Left ventricle myocardium inferior (tissue), 1 donor: Measurements from ENCODE around the gene CD300H. TPM values are rescaled to one million over a fixed set of nuclear protein-coding genes. Genes with fewer than 3 reads are reported as not detected.
A peak's percentile ranks its signal among the peaks of the same experiment; 100 is the strongest.

ENCODE experiments used
- DNase-seq: peaks from one replicate; pipeline ENCODE4 v3.0.0-alpha.2; 2020
- H3K27ac ChIP-seq: fragments of 200-600 bp; replicated peaks from 2 replicates; pipeline ENCODE4 v1.8.0; 2021
- H3K27me3 ChIP-seq: fragments of 200-600 bp; 2 replicates; pipeline ENCODE4 v1.8.0; 2021; ENCODE audit warnings: low read depth
- H3K36me3 ChIP-seq: fragments of 200-600 bp; 2 replicates; pipeline ENCODE4 v1.8.0; 2021
- H3K4me1 ChIP-seq: fragments of 200-600 bp; 2 replicates; pipeline ENCODE4 v1.8.0; 2021
- H3K4me3 ChIP-seq: fragments of 200-600 bp; 2 replicates; pipeline ENCODE4 v1.8.0; 2021; ENCODE audit warnings: mild to moderate bottlenecking, moderate library complexity
- H3K9me3 ChIP-seq: fragments of 200-600 bp; replicated peaks from 2 replicates; pipeline ENCODE4 v1.8.0; 2021
- intact Hi-C: fragments of 100-400 bp; cut with micrococcal nuclease; formaldehyde crosslinking; loops from one replicate; pipeline ENCODE4 v1.11.0; 2022
- total RNA-seq: library from RNA; stranded (reverse); fragmentation: NEBNext Ultra II Directional; extraction: Animal tissue kit (Norgen Biotek cat#: 25700); gene quantifications from one replicate; pipeline ENCODE4 v1.2.1, GENCODE V29; 2021
- TF ChIP-seq, protein P1 (sequence below): fragments of 200-600 bp; IDR thresholded peaks from 2 replicates; pipeline ENCODE4 v1.8.0; 2021; ENCODE audit warnings: antibody characterized with exemption, mild to moderate bottlenecking, borderline replicate concordance
- donor health status: DM: no; HTN: yes; CAD: no; lungs with severe emphysema.

CD300H gene
- total RNA-seq, 1 donor from 2014 or later, result not detected

GRCh38 chr17:74573169-74573568 lies 5.9 kb upstream of the CD300H start:
- Histone ChIP-seq H3K9me3 (no peaks in the 10 kb centered on the region), H3K4me1 (no peaks in the 10 kb centered on the region), H3K27ac (no peak overlapping the region), H3K4me3 (no peak overlapping the region), H3K36me3 (no peaks in the 10 kb centered on the region), H3K27me3 (peaks cover 53% of the 10 kb centered on the region)
- no peak for DNase-seq
- intact Hi-C loops, result no loop called here
- TF ChIP-seq, protein P1, sequence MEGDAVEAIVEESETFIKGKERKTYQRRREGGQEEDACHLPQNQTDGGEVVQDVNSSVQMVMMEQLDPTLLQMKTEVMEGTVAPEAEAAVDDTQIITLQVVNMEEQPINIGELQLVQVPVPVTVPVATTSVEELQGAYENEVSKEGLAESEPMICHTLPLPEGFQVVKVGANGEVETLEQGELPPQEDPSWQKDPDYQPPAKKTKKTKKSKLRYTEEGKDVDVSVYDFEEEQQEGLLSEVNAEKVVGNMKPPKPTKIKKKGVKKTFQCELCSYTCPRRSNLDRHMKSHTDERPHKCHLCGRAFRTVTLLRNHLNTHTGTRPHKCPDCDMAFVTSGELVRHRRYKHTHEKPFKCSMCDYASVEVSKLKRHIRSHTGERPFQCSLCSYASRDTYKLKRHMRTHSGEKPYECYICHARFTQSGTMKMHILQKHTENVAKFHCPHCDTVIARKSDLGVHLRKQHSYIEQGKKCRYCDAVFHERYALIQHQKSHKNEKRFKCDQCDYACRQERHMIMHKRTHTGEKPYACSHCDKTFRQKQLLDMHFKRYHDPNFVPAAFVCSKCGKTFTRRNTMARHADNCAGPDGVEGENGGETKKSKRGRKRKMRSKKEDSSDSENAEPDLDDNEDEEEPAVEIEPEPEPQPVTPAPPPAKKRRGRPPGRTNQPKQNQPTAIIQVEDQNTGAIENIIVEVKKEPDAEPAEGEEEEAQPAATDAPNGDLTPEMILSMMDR, result no peak

GRCh38 chr17:74571621-74572270 lies 4.4 kb upstream of the CD300H start:
- intact Hi-C loops, result no loop called here
- no peaks in the 10 kb centered on the region for H3K36me3 ChIP-seq
- no peaks in the 10 kb centered on the region for H3K9me3 ChIP-seq
- no peak overlapping the region for H3K4me3 ChIP-seq
- TF ChIP-seq, protein P1, result no peak
- peaks cover 53% of the 10 kb centered on the region for H3K27me3 ChIP-seq
- no peak for DNase-seq
- H3K27ac ChIP-seq, result no peak overlapping the region
- H3K4me1 ChIP-seq, result no peaks in the 10 kb centered on the region

DNA sequence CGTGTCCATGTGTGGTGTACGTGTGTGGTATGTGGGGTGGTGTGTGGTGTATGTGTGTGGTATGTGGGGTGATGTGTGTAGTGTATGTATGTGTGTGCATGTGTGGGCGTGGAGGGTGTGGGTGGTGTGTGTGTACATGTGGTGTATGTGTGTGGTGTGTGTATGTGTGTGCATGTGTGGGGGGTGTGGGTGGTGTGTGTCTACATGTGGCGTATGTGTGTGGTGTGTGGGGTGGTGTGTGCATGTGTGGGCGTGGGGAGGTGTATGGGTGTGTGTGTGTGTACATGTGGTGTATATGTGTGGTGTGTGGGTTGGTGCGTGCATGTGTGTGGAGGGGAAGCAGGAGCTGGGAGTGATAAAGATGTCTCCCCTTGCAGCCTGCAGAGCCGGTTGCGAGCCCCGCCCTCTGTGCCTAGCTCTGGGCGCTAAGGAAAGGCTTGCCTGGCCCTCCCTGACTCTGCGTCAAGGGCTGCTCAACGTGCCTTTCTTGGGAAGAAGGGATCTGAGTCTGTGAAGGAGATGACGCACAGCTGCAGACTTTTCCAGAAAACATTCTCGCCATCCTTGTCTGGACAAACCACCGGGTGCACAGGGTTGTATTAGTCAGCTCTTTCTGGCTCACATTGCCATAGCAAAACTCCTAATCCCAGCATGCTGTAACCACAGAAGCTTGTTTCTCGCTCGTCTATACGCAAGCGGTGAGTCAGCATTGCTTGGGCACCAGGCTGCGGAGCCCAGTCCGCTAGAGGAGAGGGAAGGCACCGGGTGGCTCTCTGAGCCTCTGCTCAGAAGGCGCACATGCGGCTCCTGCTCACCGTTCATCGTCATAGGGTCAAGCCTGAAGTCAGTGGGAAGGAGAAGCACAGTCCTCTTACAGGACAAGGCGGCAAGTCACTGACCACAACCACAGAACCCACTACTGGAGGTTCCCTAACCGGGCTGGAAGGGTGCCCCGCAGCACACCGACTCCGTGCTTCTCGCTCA lies 2.0 kb upstream of the CD300H start:
- DNase-seq, result no peak
- Histone ChIP-seq H3K27me3 (peaks cover 53% of the 10 kb centered on the region), H3K9me3 (no peaks in the 10 kb centered on the region), H3K36me3 (no peaks in the 10 kb centered on the region), H3K4me3 (no peak overlapping the region), H3K4me1 (no peaks in the 10 kb centered on the region), H3K27ac (no peak overlapping the region)
- TF ChIP-seq, protein P1, result no peak
- intact Hi-C loops, result no loop called here

GRCh38 chr17:74568106-74568873 lies 981 bp upstream of the CD300H start:
- no peak for DNase-seq
- Histone ChIP-seq H3K4me3 (no peak overlapping the region), H3K27me3 (peaks cover 56% of the 10 kb centered on the region), H3K9me3 (no peaks in the 10 kb centered on the region), H3K4me1 (no peaks in the 10 kb centered on the region), H3K36me3 (no peaks in the 10 kb centered on the region), H3K27ac (no peak overlapping the region)
- TF ChIP-seq, protein P1, result no peak
- intact Hi-C loops, result no loop called here

DNA sequence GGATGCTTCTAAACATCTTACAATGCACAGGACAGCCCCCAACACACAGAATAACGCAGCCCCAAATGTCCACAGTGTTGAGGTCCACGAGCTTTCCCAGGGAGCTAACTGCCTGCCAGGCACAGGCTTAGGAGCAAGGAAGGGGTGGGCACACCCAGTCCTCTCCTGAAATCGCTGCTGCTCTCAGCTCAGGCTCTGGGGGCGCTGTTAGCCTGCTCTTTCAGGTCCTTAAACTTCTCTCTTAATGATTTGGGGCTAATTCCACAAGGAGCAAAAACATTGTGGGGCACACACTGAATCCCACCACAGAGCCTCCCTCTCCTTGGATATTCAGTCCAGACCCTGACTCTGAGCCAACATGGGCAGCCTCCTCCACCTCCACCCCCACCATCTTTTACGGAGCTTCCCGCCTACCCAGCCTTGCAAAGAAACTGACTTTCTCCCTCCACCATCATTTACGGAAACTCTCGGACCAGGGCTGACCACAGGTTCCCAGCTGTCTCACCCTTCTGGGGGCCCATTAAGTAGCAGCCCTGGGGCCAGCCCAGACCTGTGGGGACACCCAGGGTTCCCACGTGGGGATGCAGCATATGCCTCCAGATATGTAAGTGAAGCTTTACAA lies 1.1 kb downstream of the CD300H start:
- H3K4me1 ChIP-seq, result no peaks in the 10 kb centered on the region
- H3K4me3 ChIP-seq, result no peak overlapping the region
- peaks cover 75% of the 10 kb centered on the region for H3K27me3 ChIP-seq
- DNase-seq, result no peak
- intact Hi-C loops, result no loop called here
- no peaks in the 10 kb centered on the region for H3K36me3 ChIP-seq
- H3K27ac ChIP-seq, result no peak overlapping the region
- H3K9me3 ChIP-seq, result no peaks in the 10 kb centered on the region
- TF ChIP-seq, protein P1, result peak; percentile 54
